Astrocyte (in vitro differentiated cells and primary cell): ENCODE results near the gene DYNLRB1. TPM values are rescaled to one million over a fixed set of nuclear protein-coding genes. Genes with fewer than 3 reads are reported as not detected.

Experiments
- DNase-seq: peaks from one replicate; pipeline ENCODE4 v3.0.0-alpha.2; 2010; ENCODE audit warnings: low read depth
- FAIRE-seq: peaks from 2 replicates; lab custom pipeline; 2011; peaks lifted over from hg19 to GRCh38; lab: Jason Lieb, UNC
- H2AFZ ChIP-seq: 2 replicates; pipeline ENCODE4 v1.6.0; 2012; ENCODE audit warnings: low read depth, low read length, inconsistent platforms
- H3K27ac ChIP-seq: 2 replicates; pipeline ENCODE4 v1.5.1; 2011; ENCODE audit warnings: low read depth, low read length, inconsistent platforms
- H3K27me3 ChIP-seq: 2 replicates; pipeline ENCODE4 v1.6.0; 2011; ENCODE audit warnings: low read length, inconsistent platforms; ENCODE audit not compliant: insufficient read depth
- H3K36me3 ChIP-seq: 2 replicates; pipeline ENCODE4 v1.5.1; 2011; ENCODE audit warnings: low read length, inconsistent platforms; ENCODE audit not compliant: insufficient read depth
- H3K4me1 ChIP-seq: 2 replicates; pipeline ENCODE4 v1.5.1; 2011; ENCODE audit warnings: low read length, inconsistent platforms; ENCODE audit not compliant: insufficient read depth
- H3K4me2 ChIP-seq: 2 replicates; pipeline ENCODE4 v1.6.0; 2012; ENCODE audit warnings: low read length, inconsistent platforms
- H3K4me3 ChIP-seq: 2 replicates; pipeline ENCODE4 v1.5.1; 2011; ENCODE audit warnings: low read depth, mild to moderate bottlenecking, low read length, inconsistent platforms; ENCODE audit not compliant: insufficient read depth
- H3K79me2 ChIP-seq: 2 replicates; pipeline ENCODE4 v1.6.0; 2012; ENCODE audit warnings: mild to moderate bottlenecking, low read length, inconsistent platforms; ENCODE audit not compliant: insufficient read depth
- H3K9ac ChIP-seq: 2 replicates; pipeline ENCODE4 v1.6.0; 2012; ENCODE audit warnings: mild to moderate bottlenecking, low read length, inconsistent platforms
- H3K9me3 ChIP-seq: 2 replicates; pipeline ENCODE4 v1.5.1; 2012; ENCODE audit warnings: low read depth, mild to moderate bottlenecking, low read length, inconsistent platforms; ENCODE audit not compliant: insufficient read depth
- H4K20me1 ChIP-seq: 2 replicates; pipeline ENCODE4 v1.6.0; 2012; ENCODE audit warnings: low read length, inconsistent platforms; ENCODE audit not compliant: insufficient read depth
- H3K27ac Mint-ChIP-seq: one replicate; pipeline ENCODE4 v1.8.0; 2021; ENCODE audit warnings: mild to moderate bottlenecking, mixed read lengths; ENCODE audit not compliant: unreplicated experiment
- H3K27me3 Mint-ChIP-seq: one replicate; pipeline ENCODE4 v1.8.0; 2021; ENCODE audit warnings: low read depth, mixed read lengths; ENCODE audit not compliant: unreplicated experiment
- H3K36me3 Mint-ChIP-seq: one replicate; pipeline ENCODE4 v1.8.0; 2021; ENCODE audit warnings: low read depth, mixed read lengths; ENCODE audit not compliant: unreplicated experiment
- H3K4me1 Mint-ChIP-seq: one replicate; pipeline ENCODE4 v1.8.0; 2021; ENCODE audit warnings: low read depth, mixed read lengths; ENCODE audit not compliant: unreplicated experiment
- H3K4me3 Mint-ChIP-seq: one replicate; pipeline ENCODE4 v1.8.0; 2021; ENCODE audit warnings: mild to moderate bottlenecking, moderate library complexity, mixed read lengths; ENCODE audit not compliant: unreplicated experiment
- H3K9me3 Mint-ChIP-seq: one replicate; pipeline ENCODE4 v1.8.0; 2021; ENCODE audit warnings: mild to moderate bottlenecking, mixed read lengths; ENCODE audit not compliant: unreplicated experiment
- CTCF ChIP-seq: IDR thresholded peaks from 2 replicates; pipeline ENCODE4 v1.5.1; 2011; ENCODE audit warnings: low read depth, mild to moderate bottlenecking, inconsistent platforms, low read length, moderate library complexity; ENCODE audit not compliant: insufficient read depth
- EZH2 ChIP-seq: IDR thresholded peaks from 2 replicates; pipeline ENCODE4 v1.6.1; 2012; ENCODE audit warnings: mild to moderate bottlenecking, low read length, inconsistent platforms; ENCODE audit not compliant: insufficient read depth
- total RNA-seq: library from RNA; stranded (reverse); gene quantifications from 2 replicates; pipeline ENCODE4 v1.2.1, GENCODE V29; 2021

Gene DYNLRB1
- total RNA-seq, 1 donor from 2014 or later = 118 TPM

- Histone ChIP-seq H3K27ac (no peak overlapping the region), H3K9me3 (no peaks in the 10 kb centered on the region), H4K20me1 (peaks cover 8% of the 10 kb centered on the region), H3K4me2 (no peak overlapping the region), H3K79me2 (no peaks in the 10 kb centered on the region), H3K4me1 (peaks cover 5% of the 10 kb centered on the region), H3K27me3 (no peaks in the 10 kb centered on the region), H2AFZ (no peak overlapping the region), H3K9ac (no peak overlapping the region), H3K36me3 (no peaks in the 10 kb centered on the region), H3K4me3 (no peak overlapping the region)
- peaks cover 5% of the 10 kb centered on the region for H3K4me1 Mint-ChIP-seq
- TF ChIP-seq CTCF (peak; percentile 19), EZH2 (no peak)
- H3K4me3 Mint-ChIP-seq = no peak overlapping the region
- peaks cover 3% of the 10 kb centered on the region for H3K27me3 Mint-ChIP-seq
- H3K36me3 Mint-ChIP-seq = peaks cover 2% of the 10 kb centered on the region
- FAIRE-seq (no peak), DNase-seq (no peak)
- H3K9me3 Mint-ChIP-seq = no peaks in the 10 kb centered on the region
- H3K27ac Mint-ChIP-seq = no peak overlapping the region
These were observed 46.4 kb downstream of the DYNLRB1 start for GRCh38 chr20:34562641-34563040.

GRCh38 chr20:34564833-34565232, 48.6 kb downstream of the DYNLRB1 start:
- no peaks in the 10 kb centered on the region for H3K79me2 ChIP-seq
- FAIRE-seq (no peak), DNase-seq (no peak)
- H4K20me1 ChIP-seq = peaks cover 8% of the 10 kb centered on the region
- no peaks in the 10 kb centered on the region for H3K4me1 ChIP-seq
- H3K4me3 Mint-ChIP-seq = no peak overlapping the region
- H2AFZ ChIP-seq = no peak overlapping the region
- H3K36me3 ChIP-seq = no peaks in the 10 kb centered on the region
- peaks cover 3% of the 10 kb centered on the region for H3K4me1 Mint-ChIP-seq
- H3K9ac ChIP-seq = no peak overlapping the region
- no peak for TF ChIP-seq EZH2
- no peak for TF ChIP-seq CTCF
- H3K27me3 ChIP-seq = no peaks in the 10 kb centered on the region
- H3K36me3 Mint-ChIP-seq = peaks cover 4% of the 10 kb centered on the region
- H3K9me3 ChIP-seq = no peaks in the 10 kb centered on the region
- H3K27ac Mint-ChIP-seq = no peak overlapping the region
- H3K27me3 Mint-ChIP-seq = peaks cover 3% of the 10 kb centered on the region
- no peak overlapping the region for H3K27ac ChIP-seq
- H3K9me3 Mint-ChIP-seq = no peaks in the 10 kb centered on the region
- no peak overlapping the region for H3K4me2 ChIP-seq
- H3K4me3 ChIP-seq = no peak overlapping the region

- FAIRE-seq = no peak
- no peak for DNase-seq
- H3K27me3 ChIP-seq = no peaks in the 10 kb centered on the region
- no peaks in the 10 kb centered on the region for H3K9me3 ChIP-seq
- peaks cover 7% of the 10 kb centered on the region for H3K4me1 ChIP-seq
- Mint-ChIP-seq H3K27ac (no peak overlapping the region), H3K27me3 (peaks cover 3% of the 10 kb centered on the region), H3K36me3 (peaks cover 4% of the 10 kb centered on the region), H3K4me1 (peaks cover 9% of the 10 kb centered on the region), H3K4me3 (no peak overlapping the region), H3K9me3 (no peaks in the 10 kb centered on the region)
- no peak overlapping the region for H3K27ac ChIP-seq
- H3K9ac ChIP-seq = no peak overlapping the region
- no peak overlapping the region for H2AFZ ChIP-seq
- H3K4me3 ChIP-seq = no peak overlapping the region
- no peaks in the 10 kb centered on the region for H3K79me2 ChIP-seq
- no peaks in the 10 kb centered on the region for H4K20me1 ChIP-seq
- no peak overlapping the region for H3K4me2 ChIP-seq
- no peaks in the 10 kb centered on the region for H3K36me3 ChIP-seq
- TF ChIP-seq CTCF = no peak
- TF ChIP-seq EZH2 = no peak
These were observed 51.0 kb downstream of the DYNLRB1 start for GRCh38 chr20:34566978-34567891.
